Femur (tissue), 1 donor: ENCODE data around the gene COL6A5.

ENCODE experiments used
- DNase-seq: peaks from one replicate; pipeline ENCODE4 v3.0.0-alpha.2; 2017

COL6A5 gene

DNA sequence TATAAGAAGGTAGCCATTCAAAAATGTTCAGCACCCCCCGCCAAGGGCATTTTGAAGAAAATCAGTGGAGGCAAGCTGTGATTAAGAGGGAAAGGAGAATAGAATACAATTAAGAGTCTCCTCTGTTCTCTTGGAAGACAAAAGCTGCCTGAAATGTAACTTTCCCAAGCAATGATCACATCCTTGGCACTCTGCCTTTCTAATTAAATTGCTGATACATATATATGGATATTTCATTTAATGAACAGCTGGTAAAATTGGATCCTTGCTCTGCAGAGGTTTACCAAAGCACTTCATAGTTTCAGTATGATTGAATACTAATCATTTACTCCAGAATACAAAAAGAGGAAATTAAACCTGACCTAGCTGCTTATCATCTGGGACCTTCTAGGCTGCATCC, 182.0 kb downstream of the COL6A5 start:
- no peak for DNase-seq

DNA sequence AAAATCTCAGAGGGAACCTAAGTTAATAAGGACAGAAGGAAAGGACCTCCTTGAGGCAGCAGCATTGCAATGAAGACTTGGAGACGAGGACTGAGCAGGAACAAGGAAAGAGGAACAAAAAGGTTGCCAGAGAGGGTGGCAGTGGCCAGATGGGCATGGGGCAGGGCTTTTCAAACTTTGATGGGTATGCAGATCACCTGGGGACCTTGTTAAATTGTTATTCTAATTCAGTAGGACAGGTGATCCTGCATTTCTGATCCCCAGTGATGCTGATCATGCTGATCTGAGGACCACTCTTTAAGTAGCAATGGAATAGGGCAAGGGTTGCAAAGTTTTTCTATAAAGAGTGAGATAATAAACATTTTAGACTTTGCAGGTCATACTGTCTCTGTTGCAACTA, 182.6 kb downstream of the COL6A5 start:
- DNase-seq: no peak

DNA sequence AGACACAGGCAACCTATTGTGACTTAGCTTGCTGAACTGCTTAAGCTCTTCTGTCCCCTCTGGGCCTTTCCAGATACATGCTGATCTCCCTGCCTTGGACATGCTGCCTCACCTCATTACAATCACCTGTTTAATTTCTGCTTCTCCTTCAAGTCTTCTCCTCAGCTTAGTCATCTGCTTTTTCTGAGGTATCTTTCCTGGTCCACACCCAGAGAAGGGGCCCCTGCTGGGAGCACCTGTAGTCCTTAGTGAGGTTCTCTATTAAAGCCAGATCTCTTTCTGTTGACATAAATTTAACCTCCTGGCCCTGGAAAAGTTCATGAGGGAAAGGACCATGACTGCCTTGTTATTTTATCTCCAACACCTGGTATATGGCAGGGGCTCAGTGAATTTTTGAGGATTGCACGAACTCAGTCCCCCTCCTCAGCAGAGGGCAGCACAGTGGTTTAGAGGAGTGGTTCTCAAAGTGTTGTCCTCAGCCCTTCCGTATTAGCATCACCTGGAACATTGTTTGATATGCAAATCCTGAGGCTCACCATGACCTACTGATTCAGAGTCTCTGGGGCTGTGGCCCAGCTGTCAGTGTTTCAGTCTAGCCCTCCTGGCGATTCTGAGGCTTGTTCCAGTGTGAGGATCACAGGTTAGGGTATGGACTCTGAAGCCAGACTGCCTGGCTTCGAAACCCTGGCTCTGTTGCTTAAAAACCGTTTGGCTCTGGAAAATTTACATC, 184.2 kb downstream of the COL6A5 start:
- DNase-seq: no peak

DNA sequence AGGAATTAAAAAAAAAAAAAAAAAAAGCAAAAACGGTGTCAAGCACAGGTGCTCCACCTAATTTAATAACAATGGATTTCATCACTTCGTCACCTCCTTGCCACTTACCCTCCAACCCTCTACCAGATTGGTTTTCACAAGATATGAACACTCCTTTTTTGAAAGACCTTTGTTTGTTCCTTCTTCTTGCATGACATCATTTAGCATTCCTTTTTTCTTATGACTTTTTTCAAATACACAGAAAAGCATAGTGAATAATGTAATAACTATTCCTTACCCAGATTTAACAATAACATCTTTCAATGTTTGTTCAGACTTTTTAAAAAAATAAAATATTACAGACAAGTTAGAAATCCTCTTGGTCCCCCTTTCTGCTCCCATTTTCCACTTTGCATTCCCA, 187.8 kb downstream of the COL6A5 start:
- no peak for DNase-seq
